GM08714 (cell line): ENCODE results near the gene COPG2.
A peak's percentile ranks its signal among the peaks of the same experiment; 100 is the strongest.

Experiments
- H3K4me3 ChIP-seq: fragments of 200-500 bp; sonication (Bioruptor generic); 2 replicates; pipeline ENCODE4 v1.5.1; 2014; ENCODE audit warnings: mild to moderate bottlenecking, low read length, inconsistent platforms
- ZNF274 ChIP-seq: IDR thresholded peaks from 2 replicates; pipeline ENCODE4 v1.6.1; 2012; ENCODE audit warnings: mild to moderate bottlenecking, low read depth, low read length

The COPG2 gene

GRCh38 chr7:130486954-130487436, 181.6 kb downstream of the COPG2 start:
- H3K4me3 ChIP-seq: peak overlapping the region; percentile 44; the same call in 1 of the 2 replicates
- no peak for TF ChIP-seq ZNF274

- H3K4me3 ChIP-seq: peak overlapping the region; percentile 44; the same call in 1 of the 2 replicates
These were observed 182.2 kb downstream of the COPG2 start for GRCh38 chr7:130486114-130486953.

GRCh38 chr7:130485734-130486113, 182.8 kb downstream of the COPG2 start:
- peak overlapping the region; percentile 44; the same call in 1 of the 2 replicates for H3K4me3 ChIP-seq
- no peak for TF ChIP-seq ZNF274

More at GRCh38 chr7:130486114-130486953, 182.2 kb downstream of the COPG2 start:
- no peak for TF ChIP-seq ZNF274

- H3K4me3 ChIP-seq: no peak overlapping the region
- no peak for TF ChIP-seq ZNF274
These were observed 185.5 kb downstream of the COPG2 start for GRCh38 chr7:130483031-130483430.

- H3K4me3 ChIP-seq: no peak overlapping the region
- TF ChIP-seq ZNF274: no peak
These were observed 186.7 kb downstream of the COPG2 start for GRCh38 chr7:130481898-130482297.

- TF ChIP-seq ZNF274: no peak
- H3K4me3 ChIP-seq: no peak overlapping the region
These were observed 188.7 kb downstream of the COPG2 start for GRCh38 chr7:130479716-130480400.

GRCh38 chr7:130478991-130479390, 189.6 kb downstream of the COPG2 start:
- no peak for TF ChIP-seq ZNF274
- H3K4me3 ChIP-seq: no peak overlapping the region

GRCh38 chr7:130476297-130477150, 192.0 kb downstream of the COPG2 start:
- no peak overlapping the region for H3K4me3 ChIP-seq
- TF ChIP-seq ZNF274: no peak

- no peak overlapping the region for H3K4me3 ChIP-seq
- TF ChIP-seq ZNF274: no peak
These were observed 192.8 kb downstream of the COPG2 start for GRCh38 chr7:130475776-130476175.

- H3K4me3 ChIP-seq: no peak overlapping the region
- TF ChIP-seq ZNF274: no peak
These were observed 194.7 kb downstream of the COPG2 start for GRCh38 chr7:130473876-130474275.

GRCh38 chr7:130473289-130473688, 195.3 kb downstream of the COPG2 start:
- H3K4me3 ChIP-seq: no peak overlapping the region
- TF ChIP-seq ZNF274: no peak

GRCh38 chr7:130471974-130472373, 196.6 kb downstream of the COPG2 start:
- no peak overlapping the region for H3K4me3 ChIP-seq
- TF ChIP-seq ZNF274: no peak

GRCh38 chr7:130468612-130469011, 199.9 kb downstream of the COPG2 start:
- no peak for TF ChIP-seq ZNF274
- no peak overlapping the region for H3K4me3 ChIP-seq
